DOHH2 (cell line): Measurements from ENCODE around the gene PTBP1.

Experiments used
- H3F3A ChIP-seq: fragments of 200-600 bp; sonication (generic), shearing (Covaris generic); 2 replicates; pipeline ENCODE4 v1.6.0; 2016; ENCODE audit warnings: antibody characterized with exemption, mild to moderate bottlenecking; ENCODE audit not compliant: control insufficient read depth, insufficient read depth
- H3K27ac ChIP-seq: fragments of 200-600 bp; sonication (generic); 2 replicates; pipeline ENCODE4 v1.5.1; 2014; ENCODE audit warnings: low read depth, mild to moderate bottlenecking, low read length, moderate library complexity
- H3K27me3 ChIP-seq: fragments of 200-600 bp; sonication (generic); 2 replicates; pipeline ENCODE4 v1.6.1; 2014; ENCODE audit warnings: mild to moderate bottlenecking, low read length, mixed read lengths; ENCODE audit not compliant: control insufficient read depth
- H3K36me3 ChIP-seq: fragments of 200-600 bp; sonication (generic); 2 replicates; pipeline ENCODE4 v1.6.1; 2014; ENCODE audit warnings: mild to moderate bottlenecking, low read length, moderate library complexity, mixed read lengths; ENCODE audit not compliant: control insufficient read depth
- H3K4me1 ChIP-seq: fragments of 200-600 bp; sonication (generic); 2 replicates; pipeline ENCODE4 v1.6.1; 2014; ENCODE audit warnings: mild to moderate bottlenecking, low read length, mixed read lengths; ENCODE audit not compliant: control insufficient read depth
- H3K4me2 ChIP-seq: fragments of 200-600 bp; sonication (generic); 2 replicates; pipeline ENCODE4 v1.6.0; 2014; ENCODE audit warnings: mild to moderate bottlenecking, low read length, moderate library complexity
- H3K4me3 ChIP-seq: fragments of 200-600 bp; sonication (generic); 2 replicates; pipeline ENCODE4 v1.5.1; 2014; ENCODE audit warnings: mild to moderate bottlenecking, low read length, mixed read lengths
- H3K79me2 ChIP-seq: fragments of 200-600 bp; sonication (generic); 2 replicates; pipeline ENCODE4 v1.6.1; 2014; ENCODE audit warnings: mild to moderate bottlenecking, low read length, mixed read lengths; ENCODE audit not compliant: control insufficient read depth
- H3K9me2 ChIP-seq: fragments of 200-600 bp; sonication (generic); replicated peaks from 2 replicates; pipeline ENCODE4 v1.6.1; 2014; ENCODE audit warnings: mild to moderate bottlenecking, low read length, mixed read lengths; ENCODE audit not compliant: control insufficient read depth
- H3K9me3 ChIP-seq: fragments of 200-600 bp; sonication (generic); 2 replicates; pipeline ENCODE4 v1.6.1; 2014; ENCODE audit warnings: antibody characterized with exemption, low read length, mixed read lengths; ENCODE audit not compliant: control insufficient read depth, insufficient read depth
- H4K20me1 ChIP-seq: fragments of 200-600 bp; sonication (generic); 2 replicates; pipeline ENCODE4 v1.6.0; 2014; ENCODE audit warnings: low read depth, mild to moderate bottlenecking, antibody characterized with exemption, low read length, moderate library complexity; ENCODE audit not compliant: control insufficient read depth, insufficient read depth
- CTCF ChIP-seq: fragments of 200-600 bp; sonication (generic); IDR thresholded peaks from one replicate; pipeline ENCODE4 v1.5.1; 2014; ENCODE audit warnings: antibody characterized with exemption, mild to moderate bottlenecking, low read depth, low read length; ENCODE audit not compliant: poor library complexity, severe bottlenecking
- EZH2phosphoT487 ChIP-seq: fragments of 200-600 bp; sonication (generic); IDR thresholded peaks from 2 replicates; pipeline ENCODE4 v1.6.1; 2017; ENCODE audit warnings: borderline replicate concordance, mild to moderate bottlenecking, antibody characterized with exemption, low read length, moderate library complexity, mixed read lengths

Gene PTBP1

GRCh38 chr19:803099-803561 is 5.9 kb downstream of the PTBP1 start:
- no peak overlapping the region for H3K4me3 ChIP-seq
- H3K27me3 ChIP-seq, result no peaks in the 10 kb centered on the region
- peaks cover 68% of the 10 kb centered on the region for H4K20me1 ChIP-seq
- peaks cover 100% of the 10 kb centered on the region for H3K36me3 ChIP-seq
- H3K9me3 ChIP-seq, result no peaks in the 10 kb centered on the region
- peaks cover 98% of the 10 kb centered on the region for H3K79me2 ChIP-seq
- H3K9me2 ChIP-seq, result no peaks in the 10 kb centered on the region
- TF ChIP-seq EZH2phosphoT487 (no peak), CTCF (no peak)
- H3F3A ChIP-seq, result no peaks in the 10 kb centered on the region
- H3K4me1 ChIP-seq, result peaks cover 18% of the 10 kb centered on the region
- H3K27ac ChIP-seq, result no peak overlapping the region
- no peak overlapping the region for H3K4me2 ChIP-seq

GRCh38 chr19:803686-804418 is 6.6 kb downstream of the PTBP1 start:
- no peaks in the 10 kb centered on the region for H3K9me2 ChIP-seq
- peaks cover 61% of the 10 kb centered on the region for H4K20me1 ChIP-seq
- peaks cover 91% of the 10 kb centered on the region for H3K79me2 ChIP-seq
- no peaks in the 10 kb centered on the region for H3F3A ChIP-seq
- no peaks in the 10 kb centered on the region for H3K27me3 ChIP-seq
- peaks cover 99% of the 10 kb centered on the region for H3K36me3 ChIP-seq
- H3K4me1 ChIP-seq, result peaks cover 16% of the 10 kb centered on the region
- no peak overlapping the region for H3K4me3 ChIP-seq
- no peak overlapping the region for H3K27ac ChIP-seq
- no peak overlapping the region for H3K4me2 ChIP-seq
- TF ChIP-seq EZH2phosphoT487 (no peak), CTCF (no peak)
- H3K9me3 ChIP-seq, result no peaks in the 10 kb centered on the region

GRCh38 chr19:804419-805165 is 7.3 kb downstream of the PTBP1 start:
- Histone ChIP-seq H4K20me1 (peaks cover 54% of the 10 kb centered on the region), H3K79me2 (peaks cover 83% of the 10 kb centered on the region), H3K9me2 (no peaks in the 10 kb centered on the region), H3K4me3 (no peak overlapping the region), H3F3A (no peaks in the 10 kb centered on the region; the same call in 1 of the 2 replicates), H3K4me2 (no peak overlapping the region), H3K36me3 (peaks cover 97% of the 10 kb centered on the region), H3K27me3 (no peaks in the 10 kb centered on the region), H3K9me3 (no peaks in the 10 kb centered on the region), H3K4me1 (peaks cover 9% of the 10 kb centered on the region), H3K27ac (no peak overlapping the region)
- no peak for TF ChIP-seq CTCF
- no peak for TF ChIP-seq EZH2phosphoT487
